Measurements from ENCODE around the gene PGGHG. TPM values are rescaled to one million over a fixed set of nuclear protein-coding genes. Genes with fewer than 3 reads are reported as not detected.

The PGGHG gene
- total and polyA plus RNA-seq, 12 donors, result 3.3 to 45.3 (median 7.4) TPM

GRCh38 chr11:303363-303762 is 14.4 kb downstream of the PGGHG start:
- Histone ChIP-seq H3K4me1 (peaks cover 5 to 50% (median 22%) of the 10 kb centered on the region in 9 donors), H3K4me3 (no peak overlapping the region), H3K36me3 (no peaks in the 10 kb centered on the region), H3K9me3 (no peaks in the 10 kb centered on the region), H3K27ac (no peak overlapping the region), H3K27me3 (peaks cover 0 to 43% (median 25%) of the 10 kb centered on the region in 7 donors)
- DNase-seq (no peak), ATAC-seq (no peak)
- 89 to 91% methylated on average over 12 of the region's 12 CpGs for WGBS, 2 donors
- intact Hi-C loops (cut with DNase I), result loop anchor here in 4 of 10 donors (5.0 to 10.0 kb wide), 3 partner anchors 51 to 149 kb away; partner anchors contain the start of gene PTDSS2 (in 1 of the 4)
- no peak for TF ChIP-seq CTCF (IDR thresholded peaks at IDR 0.05)

- intact Hi-C loops (cut with DNase I), result loop anchor here in 4 of 10 donors (5.0 to 10.0 kb wide), 3 partner anchors 51 to 148 kb away; partner anchors contain the start of gene PTDSS2 (in 1 of the 4)
- Histone ChIP-seq H3K9me3 (no peaks in the 10 kb centered on the region), H3K27ac (no peak overlapping the region), H3K4me3 (no peak overlapping the region), H3K4me1 (peaks cover 5 to 46% (median 22%) of the 10 kb centered on the region in 9 donors), H3K36me3 (peaks cover 0 to under 1% (median 0%) of the 10 kb centered on the region in 9 donors), H3K27me3 (peaks cover 0 to 36% (median 17%) of the 10 kb centered on the region in 7 donors)
- no peak for ATAC-seq
- 76 to 79% methylated on average over 52 of the region's 52 CpGs for WGBS, 2 donors
- no peak for TF ChIP-seq CTCF (IDR thresholded peaks at IDR 0.05)
- no peak for DNase-seq
Measured at GRCh38 chr11:304061-304506, 15.2 kb downstream of the PGGHG start.

GRCh38 chr11:304915-305843 is 16.3 kb downstream of the PGGHG start:
- Histone ChIP-seq H3K4me1 (peaks cover 5 to 51% (median 25%) of the 10 kb centered on the region in 9 donors), H3K27me3 (peaks cover 0 to 25% (median 6%) of the 10 kb centered on the region in 7 donors), H3K9me3 (no peaks in the 10 kb centered on the region), H3K27ac (peak overlapping the region in 6 of 10 donors; percentile 15 to 97 (median 87)), H3K4me3 (peak overlapping the region in 1 of 10 donors; percentile 9), H3K36me3 (peaks cover 0 to 10% (median 0%) of the 10 kb centered on the region in 9 donors)
- intact Hi-C loops (cut with DNase I), result loop anchor here in 5 of 10 donors (5.0 to 10.0 kb wide), 3 partner anchors 50 to 147 kb away; partner anchors contain the start of gene PTDSS2 (in 1 of the 5)
- peak; percentile 58 to 79 for DNase-seq
- peak; percentile 47 to 79 (median 67) for TF ChIP-seq CTCF (IDR thresholded peaks at IDR 0.05)
- ATAC-seq, result peak in 5 of 8 donors; percentile 11 to 34 (median 24)
- 33 to 36% methylated on average over 19 of the region's 19 CpGs for WGBS, 2 donors

GRCh38 chr11:305844-306211 is 16.9 kb downstream of the PGGHG start:
- Histone ChIP-seq H3K4me1 (peaks cover 5 to 47% (median 25%) of the 10 kb centered on the region in 9 donors), H3K36me3 (peaks cover 0 to 10% (median 0%) of the 10 kb centered on the region in 9 donors), H3K27me3 (peaks cover 0 to 19% (median 4%) of the 10 kb centered on the region in 7 donors), H3K9me3 (no peaks in the 10 kb centered on the region), H3K4me3 (no peak overlapping the region), H3K27ac (peak overlapping the region in 8 of 10 donors; percentile 15 to 97 (median 88))
- no peak for TF ChIP-seq CTCF (IDR thresholded peaks at IDR 0.05)
- intact Hi-C loops (cut with DNase I), result loop anchor here in 2 of 10 donors (5.0 to 10.0 kb wide), 2 partner anchors 49 to 51 kb away; no protein-coding TSS in a partner anchor
- 86 to 87% methylated on average over 10 of the region's 10 CpGs for WGBS, 2 donors
- ATAC-seq, result no peak
- DNase-seq, result no peak
